Smooth muscle cell (in vitro differentiated cells): ENCODE results near the gene EFCAB11. TPM values are rescaled to one million over a fixed set of nuclear protein-coding genes. Genes with fewer than 3 reads are reported as not detected.

Experiments used
- DNase-seq: peaks from one replicate; lab custom pipeline; 2025; ENCODE audit not compliant: unreplicated experiment; lab: John Stamatoyannopoulos, UW
- H2AFZ ChIP-seq: fragments of 200-600 bp; sonication (generic); 2 replicates; pipeline ENCODE4 v1.6.0; 2016; ENCODE audit warnings: antibody characterized with exemption, low read depth, mild to moderate bottlenecking
- H3F3A ChIP-seq: fragments of 200-600 bp; sonication (generic); 2 replicates; pipeline ENCODE4 v1.6.0; 2017; ENCODE audit warnings: antibody characterized with exemption, low read depth
- H3K27ac ChIP-seq: fragments of 200-600 bp; sonication (generic); 2 replicates; pipeline ENCODE4 v1.5.1; 2016; ENCODE audit warnings: low read depth, mild to moderate bottlenecking
- H3K27me3 ChIP-seq: fragments of 200-600 bp; sonication (generic); 2 replicates; pipeline ENCODE4 v1.6.1; 2016; ENCODE audit warnings: low read depth, mild to moderate bottlenecking
- H3K36me3 ChIP-seq: fragments of 200-600 bp; sonication (generic); 2 replicates; pipeline ENCODE4 v1.5.1; 2016; ENCODE audit warnings: low read depth
- H3K4me1 ChIP-seq: fragments of 200-600 bp; sonication (generic); 2 replicates; pipeline ENCODE4 v1.5.1; 2016; ENCODE audit warnings: low read depth
- H3K4me2 ChIP-seq: fragments of 200-600 bp; sonication (generic); 2 replicates; pipeline ENCODE4 v1.6.0; 2016; ENCODE audit warnings: mild to moderate bottlenecking
- H3K4me3 ChIP-seq: fragments of 200-600 bp; sonication (generic); 2 replicates; pipeline ENCODE4 v1.5.1; 2016; ENCODE audit warnings: mild to moderate bottlenecking
- H3K79me2 ChIP-seq: fragments of 200-600 bp; sonication (generic); 2 replicates; pipeline ENCODE4 v1.6.0; 2016; ENCODE audit warnings: low read depth, mild to moderate bottlenecking
- H3K9ac ChIP-seq: fragments of 200-600 bp; sonication (generic); 2 replicates; pipeline ENCODE4 v1.6.0; 2016; ENCODE audit warnings: low read depth
- H3K9me3 ChIP-seq: fragments of 200-600 bp; sonication (generic); replicated peaks from 2 replicates; pipeline ENCODE4 v1.5.1; 2016; ENCODE audit warnings: low read depth
- H4K20me1 ChIP-seq: fragments of 200-600 bp; sonication (generic); 2 replicates; pipeline ENCODE4 v1.6.0; 2016; ENCODE audit warnings: low read depth
- WGBS: methylation state at CpG from one replicate; pipeline ENCODE4 v1.1.7; 2016; ENCODE audit warnings: low lambda C conversion rate; 5-methylcytosine and 5-hydroxymethylcytosine counted together
- polyA plus RNA-seq: library from polyadenylated mRNA; unstranded; fragments of >200 nt; fragmentation: Nextera tagmentation; extraction: Ambion mirVana; gene quantifications from 2 replicates; pipeline ENCODE4 v1.2.1, GENCODE V29; 2016
- total RNA-seq: library from RNA; depleted of rRNA; stranded (reverse); fragments of >200 nt; gene quantifications from 2 replicates; pipeline ENCODE4 v1.2.3, GENCODE V29; 2014
- TF ChIP-seq, protein P1 (sequence below): fragments of 200-600 bp; sonication (generic); IDR thresholded peaks from 2 replicates; pipeline ENCODE4 v1.5.1; 2017; ENCODE audit warnings: borderline replicate concordance, mild to moderate bottlenecking, antibody characterized with exemption; ENCODE audit not compliant: insufficient read depth, poor library complexity, severe bottlenecking

Gene EFCAB11
- total and polyA plus RNA-seq, 2 experiments from 2014 or later, result 3.1 to 9.5 TPM

DNA sequence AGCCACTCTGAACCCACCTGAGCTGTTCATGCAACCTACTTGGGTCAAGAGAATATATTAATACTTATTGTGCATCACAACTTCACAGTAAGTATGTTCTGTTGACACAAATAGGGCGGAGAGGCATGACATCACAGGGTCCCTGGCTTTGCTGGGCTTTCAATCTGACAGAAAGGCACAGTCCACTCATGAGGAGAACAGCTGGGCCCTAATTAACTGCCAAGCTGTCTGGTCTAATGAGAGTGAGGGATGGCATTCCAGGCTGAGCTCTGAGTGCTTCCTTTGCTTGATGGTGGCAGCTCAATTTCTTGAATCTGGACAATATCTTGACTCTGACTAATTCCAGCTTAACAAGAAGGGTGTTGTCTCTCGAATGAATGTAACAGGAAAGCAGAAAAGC, 2.0 kb downstream of the EFCAB11 start:
- no peak overlapping the region for H3K9ac ChIP-seq
- TF ChIP-seq, protein P1, sequence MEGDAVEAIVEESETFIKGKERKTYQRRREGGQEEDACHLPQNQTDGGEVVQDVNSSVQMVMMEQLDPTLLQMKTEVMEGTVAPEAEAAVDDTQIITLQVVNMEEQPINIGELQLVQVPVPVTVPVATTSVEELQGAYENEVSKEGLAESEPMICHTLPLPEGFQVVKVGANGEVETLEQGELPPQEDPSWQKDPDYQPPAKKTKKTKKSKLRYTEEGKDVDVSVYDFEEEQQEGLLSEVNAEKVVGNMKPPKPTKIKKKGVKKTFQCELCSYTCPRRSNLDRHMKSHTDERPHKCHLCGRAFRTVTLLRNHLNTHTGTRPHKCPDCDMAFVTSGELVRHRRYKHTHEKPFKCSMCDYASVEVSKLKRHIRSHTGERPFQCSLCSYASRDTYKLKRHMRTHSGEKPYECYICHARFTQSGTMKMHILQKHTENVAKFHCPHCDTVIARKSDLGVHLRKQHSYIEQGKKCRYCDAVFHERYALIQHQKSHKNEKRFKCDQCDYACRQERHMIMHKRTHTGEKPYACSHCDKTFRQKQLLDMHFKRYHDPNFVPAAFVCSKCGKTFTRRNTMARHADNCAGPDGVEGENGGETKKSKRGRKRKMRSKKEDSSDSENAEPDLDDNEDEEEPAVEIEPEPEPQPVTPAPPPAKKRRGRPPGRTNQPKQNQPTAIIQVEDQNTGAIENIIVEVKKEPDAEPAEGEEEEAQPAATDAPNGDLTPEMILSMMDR, result no peak
- no peak overlapping the region for H3K27ac ChIP-seq
- peaks cover 8% of the 10 kb centered on the region for H3K79me2 ChIP-seq
- H4K20me1 ChIP-seq, result no peaks in the 10 kb centered on the region
- no peaks in the 10 kb centered on the region for H3K36me3 ChIP-seq
- peaks cover 8% of the 10 kb centered on the region for H3K4me1 ChIP-seq
- H3K27me3 ChIP-seq, result no peaks in the 10 kb centered on the region
- H3K4me2 ChIP-seq, result no peak overlapping the region
- H2AFZ ChIP-seq, result no peak overlapping the region
- no peak overlapping the region for H3K4me3 ChIP-seq
- 83% methylated on average over 2 of the region's 2 CpGs for WGBS
- no peaks in the 10 kb centered on the region for H3K9me3 ChIP-seq
- DNase-seq, result no peak
- no peaks in the 10 kb centered on the region for H3F3A ChIP-seq

DNA sequence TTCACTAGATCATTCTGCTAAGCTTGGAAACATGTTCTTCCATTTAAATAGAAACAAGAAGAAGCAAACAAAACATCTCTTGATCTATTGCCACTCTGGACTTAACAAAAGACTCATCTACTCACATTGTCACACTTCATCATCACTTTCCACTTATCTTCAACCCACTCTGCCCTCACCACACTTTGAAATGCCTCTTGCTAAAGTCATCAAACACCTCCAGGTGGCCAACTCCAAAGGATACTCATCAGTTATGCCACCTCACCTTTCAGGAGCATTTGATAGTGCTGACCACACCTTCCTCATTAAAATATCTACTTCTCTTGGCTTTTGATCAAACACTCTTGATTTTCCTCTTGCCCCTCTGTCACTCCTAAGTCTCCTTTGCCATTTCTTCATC, 7.2 kb downstream of the EFCAB11 start:
- no peak for DNase-seq
- Histone ChIP-seq H3F3A (no peaks in the 10 kb centered on the region), H3K4me2 (no peak overlapping the region), H3K9me3 (no peaks in the 10 kb centered on the region), H3K27me3 (no peaks in the 10 kb centered on the region), H2AFZ (no peak overlapping the region), H3K79me2 (no peaks in the 10 kb centered on the region), H4K20me1 (no peaks in the 10 kb centered on the region), H3K4me1 (no peaks in the 10 kb centered on the region), H3K27ac (no peak overlapping the region), H3K4me3 (no peak overlapping the region), H3K9ac (no peak overlapping the region), H3K36me3 (no peaks in the 10 kb centered on the region)
- TF ChIP-seq, protein P1, result no peak

- Histone ChIP-seq H3K27ac (no peak overlapping the region), H2AFZ (no peak overlapping the region), H3K9ac (no peak overlapping the region), H4K20me1 (no peaks in the 10 kb centered on the region), H3K27me3 (no peaks in the 10 kb centered on the region), H3K4me2 (no peak overlapping the region), H3K4me1 (no peaks in the 10 kb centered on the region), H3K4me3 (no peak overlapping the region), H3K9me3 (no peaks in the 10 kb centered on the region), H3K79me2 (no peaks in the 10 kb centered on the region), H3F3A (no peaks in the 10 kb centered on the region), H3K36me3 (no peaks in the 10 kb centered on the region)
- DNase-seq, result no peak
- WGBS, result 89% methylated on average over 2 of the region's 2 CpGs
- TF ChIP-seq, protein P1, result no peak
These were observed 12.6 kb downstream of the EFCAB11 start for GRCh38 chr14:89941830-89942377.

DNA sequence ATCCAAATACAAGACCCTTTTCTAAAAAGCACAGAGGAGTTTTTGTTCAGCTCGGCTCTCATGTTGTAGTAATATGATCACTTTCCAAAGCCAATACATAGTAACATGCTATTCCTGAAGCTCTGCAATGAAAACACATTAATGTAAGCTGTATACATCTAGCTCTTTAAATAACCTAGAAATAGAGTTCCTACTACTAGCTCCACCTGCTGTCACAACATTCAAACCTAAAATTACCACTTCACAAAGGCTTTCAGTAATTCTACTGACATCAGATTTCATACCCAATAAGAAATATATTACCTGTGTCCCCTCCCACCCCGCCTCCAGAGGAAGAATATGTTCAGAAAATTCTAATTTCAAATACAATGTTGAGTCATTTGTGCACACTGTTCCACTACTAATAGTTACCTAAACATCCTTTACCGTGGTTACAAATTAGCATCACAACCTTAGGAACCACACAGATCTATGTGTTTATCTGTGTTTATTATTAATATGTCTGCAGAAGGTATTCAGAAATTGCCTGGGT, 17.8 kb downstream of the EFCAB11 start:
- WGBS, result 70% methylated on average over 3 of the region's 3 CpGs
- Histone ChIP-seq H3K4me2 (no peak overlapping the region), H3K27ac (no peak overlapping the region), H3K4me3 (no peak overlapping the region), H3K4me1 (no peaks in the 10 kb centered on the region), H3K9ac (no peak overlapping the region), H3F3A (no peaks in the 10 kb centered on the region), H4K20me1 (no peaks in the 10 kb centered on the region), H3K27me3 (no peaks in the 10 kb centered on the region), H3K79me2 (no peaks in the 10 kb centered on the region), H3K36me3 (no peaks in the 10 kb centered on the region), H2AFZ (no peak overlapping the region), H3K9me3 (no peaks in the 10 kb centered on the region)
- DNase-seq, result no peak
- TF ChIP-seq, protein P1, result peak; percentile 13
